Left lung (tissue), 10 donors: ENCODE data around the gene SDF4. TPM values are rescaled to one million over a fixed set of nuclear protein-coding genes. Genes with fewer than 3 reads are reported as not detected.
A peak's percentile ranks its signal among the peaks of the same experiment; 100 is the strongest.
"Not testable (repeated sequence)": the region's sequence is repeated elsewhere in the genome, so short reads cannot be mapped to it uniquely, and the experiment has no call there.

ENCODE experiments used
- ATAC-seq: fragments of 200-7000 bp; cut with Tn5 transposase; one replicate; pipeline ENCODE4 v1.9.1; 2020; ENCODE audit warnings: moderate library complexity
- DNase-seq, 4 donors: peaks; one replicate each; pipeline ENCODE4 v3.0.0-alpha.2; 2013 to 2020
- H3K27ac ChIP-seq, 2 donors: fragments of 200-600 bp; sonication (generic) in 1 of 2; one replicate each; pipeline versions ENCODE4 v1.5.0 to v1.8.0; 2020 to 2021
- H3K27me3 ChIP-seq, 2 donors: fragments of 200-600 bp; sonication (generic) in 1 of 2; one replicate each; pipeline versions ENCODE4 v1.5.0 to v1.8.0; 2020 to 2021
- H3K36me3 ChIP-seq, 2 donors: fragments of 200-600 bp; sonication (generic) in 1 of 2; one replicate each; pipeline versions ENCODE4 v1.5.0 to v1.8.0; 2020 to 2021
- H3K4me1 ChIP-seq, 2 donors: fragments of 200-600 bp; one replicate each; pipeline ENCODE4 v1.8.0; 2021
- H3K4me3 ChIP-seq, 2 donors: fragments of 200-600 bp; sonication (generic) in 1 of 2; one replicate each; pipeline versions ENCODE4 v1.5.0 to v1.8.0; 2020 to 2021; ENCODE audit warnings: mild to moderate bottlenecking in 1 of 2
- H3K9me3 ChIP-seq, 2 donors: fragments of 200-600 bp; sonication (generic) in 1 of 2; one replicate each; pipeline versions ENCODE4 v1.5.0 to v1.8.0; 2020 to 2021
- intact Hi-C, 2 donors: fragments of 100-400 bp; cut with DNase I; formaldehyde crosslinking; loops; one replicate each; pipeline versions ENCODE4 v1.11.2 to v1.14.2; 2022
- polyA plus RNA-seq, 6 donors: library from polyadenylated mRNA; unstranded; fragments of 120-200 nt; gene quantifications; one replicate each; pipeline ENCODE4 v1.2.1, GENCODE V29; 2013; ENCODE audit not compliant: insufficient read length in 6 of 6
- total RNA-seq, 2 donors: library from RNA; stranded (reverse); fragmentation: NEBNext Ultra II Directional; extraction: Animal tissue kit (Norgen Biotek cat#: 25700); gene quantifications; one replicate each; pipeline ENCODE4 v1.2.1, GENCODE V29; 2021
- TF ChIP-seq, protein P1 (sequence below), 2 donors: fragments of 200-600 bp; sonication (generic) in 1 of 2; IDR thresholded peaks; one replicate each; pipeline versions ENCODE4 v1.5.0 to v1.8.0; 2021; ENCODE audit warnings: antibody characterized with exemption in 2 of 2
- donor health status: DM: no; HTN: yes; CAD: no.
- donor health status: DM: no; HTN: no; CAD: no.

SDF4 gene
- total and polyA plus RNA-seq, 8 donors, result 86.7 to 166 (median 100) TPM

DNA sequence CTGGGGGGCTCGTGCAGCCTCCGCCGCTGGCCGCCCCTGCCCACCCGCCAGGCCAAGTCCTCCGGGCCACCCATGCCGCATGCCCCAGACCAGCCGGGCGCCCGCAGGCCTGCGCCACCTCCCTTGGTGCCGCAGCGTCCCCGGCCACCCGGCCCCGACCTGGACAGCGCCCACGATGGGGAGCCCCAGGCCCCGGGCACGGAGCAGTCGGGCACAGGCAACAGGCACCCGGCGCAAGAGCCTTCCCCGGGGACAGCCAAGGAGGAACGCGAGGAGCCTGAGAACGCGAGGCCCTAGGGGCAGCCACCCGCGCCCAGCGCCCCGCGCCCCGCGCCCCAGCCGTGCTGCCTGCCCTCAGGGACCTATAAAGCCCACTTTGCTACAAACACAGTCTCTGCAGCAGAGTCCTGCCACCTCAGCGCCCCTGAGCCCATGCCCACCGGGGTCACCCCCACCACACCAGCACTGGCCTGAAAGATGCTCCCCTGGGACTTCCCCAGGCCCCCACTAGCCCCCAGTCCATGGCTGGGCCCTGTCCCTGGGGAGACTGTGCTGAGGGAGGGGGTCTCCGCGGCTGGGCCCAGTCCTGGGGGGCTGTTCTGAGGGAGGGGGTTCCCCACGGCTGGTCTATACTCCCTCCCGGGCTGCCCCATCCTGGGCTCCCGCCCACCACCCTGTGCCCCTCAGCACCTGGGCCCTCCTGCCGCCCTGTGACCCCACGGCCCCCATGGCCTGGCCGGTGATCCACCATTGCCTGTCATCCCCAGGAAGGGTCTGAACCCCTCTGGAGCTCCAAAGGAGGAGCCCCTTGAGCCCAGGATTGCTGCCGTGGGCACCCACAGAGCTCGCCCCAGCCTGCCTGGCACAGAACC is 34.0 kb downstream of the SDF4 start:
- DNase-seq, result peak in 1 of 4 donors; percentile 69
- no peak for ATAC-seq
- Histone ChIP-seq H3K36me3 (no peaks in the 10 kb centered on the region), H3K4me1 (peaks cover 0 to 13% of the 10 kb centered on the region in 2 donors), H3K4me3 (no peak overlapping the region), H3K9me3 (peaks cover 0 to 17% of the 10 kb centered on the region in 2 donors), H3K27ac (no peak overlapping the region), H3K27me3 (peaks cover 0 to 40% of the 10 kb centered on the region in 2 donors)
- intact Hi-C loops, result no loop called here
- TF ChIP-seq, protein P1, sequence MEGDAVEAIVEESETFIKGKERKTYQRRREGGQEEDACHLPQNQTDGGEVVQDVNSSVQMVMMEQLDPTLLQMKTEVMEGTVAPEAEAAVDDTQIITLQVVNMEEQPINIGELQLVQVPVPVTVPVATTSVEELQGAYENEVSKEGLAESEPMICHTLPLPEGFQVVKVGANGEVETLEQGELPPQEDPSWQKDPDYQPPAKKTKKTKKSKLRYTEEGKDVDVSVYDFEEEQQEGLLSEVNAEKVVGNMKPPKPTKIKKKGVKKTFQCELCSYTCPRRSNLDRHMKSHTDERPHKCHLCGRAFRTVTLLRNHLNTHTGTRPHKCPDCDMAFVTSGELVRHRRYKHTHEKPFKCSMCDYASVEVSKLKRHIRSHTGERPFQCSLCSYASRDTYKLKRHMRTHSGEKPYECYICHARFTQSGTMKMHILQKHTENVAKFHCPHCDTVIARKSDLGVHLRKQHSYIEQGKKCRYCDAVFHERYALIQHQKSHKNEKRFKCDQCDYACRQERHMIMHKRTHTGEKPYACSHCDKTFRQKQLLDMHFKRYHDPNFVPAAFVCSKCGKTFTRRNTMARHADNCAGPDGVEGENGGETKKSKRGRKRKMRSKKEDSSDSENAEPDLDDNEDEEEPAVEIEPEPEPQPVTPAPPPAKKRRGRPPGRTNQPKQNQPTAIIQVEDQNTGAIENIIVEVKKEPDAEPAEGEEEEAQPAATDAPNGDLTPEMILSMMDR (IDR thresholded peaks at IDR 0.05), result no peak

GRCh38 chr1:1197188-1197500 is 34.7 kb downstream of the SDF4 start:
- TF ChIP-seq, protein P1 (IDR thresholded peaks at IDR 0.05), result no peak

GRCh38 chr1:1196431-1197187 is 35.2 kb downstream of the SDF4 start:
- ATAC-seq (no peak), DNase-seq (peak in 1 of 4 donors; percentile 53)
- H3K36me3 ChIP-seq, result no peaks in the 10 kb centered on the region
- H3K9me3 ChIP-seq, result peaks cover 0 to 17% of the 10 kb centered on the region in 2 donors
- peaks cover 0 to 38% of the 10 kb centered on the region in 2 donors for H3K27me3 ChIP-seq
- peaks cover 0 to 13% of the 10 kb centered on the region in 2 donors for H3K4me1 ChIP-seq
- no peak overlapping the region for H3K4me3 ChIP-seq
- intact Hi-C loops, result no loop called here
- TF ChIP-seq, protein P1 (IDR thresholded peaks at IDR 0.05), result no peak
- H3K27ac ChIP-seq, result no peak overlapping the region

More at GRCh38 chr1:1197188-1197500, 34.7 kb downstream of the SDF4 start:
- Histone ChIP-seq H3K9me3 (peaks cover 0 to 17% of the 10 kb centered on the region in 2 donors), H3K27ac (no peak overlapping the region), H3K36me3 (no peaks in the 10 kb centered on the region), H3K27me3 (peaks cover 0 to 38% of the 10 kb centered on the region in 2 donors), H3K4me3 (no peak overlapping the region), H3K4me1 (peaks cover 0 to 13% of the 10 kb centered on the region in 2 donors)
- ATAC-seq (no peak), DNase-seq (no peak)
- intact Hi-C loops, result no loop called here

GRCh38 chr1:1195726-1196125 is 36.1 kb downstream of the SDF4 start:
- intact Hi-C loops, H3K4me3 ChIP-seq, H3K27ac ChIP-seq, H3K36me3 ChIP-seq, ATAC-seq, H3K4me1 ChIP-seq: not testable (repeated sequence)
- Histone ChIP-seq H3K9me3 (peaks cover 0 to 17% of the 10 kb centered on the region in 2 donors), H3K27me3 (peaks cover 0 to 29% of the 10 kb centered on the region in 2 donors)
- DNase-seq, result peak in 1 of 4 donors; percentile 17

- ATAC-seq, result no peak
- DNase-seq, result no peak
- Histone ChIP-seq H3K27me3 (peaks cover 0 to 19% of the 10 kb centered on the region in 2 donors), H3K27ac (no peak overlapping the region), H3K36me3 (no peaks in the 10 kb centered on the region), H3K9me3 (peaks cover 0 to 17% of the 10 kb centered on the region in 2 donors), H3K4me3 (no peak overlapping the region), H3K4me1 (no peaks in the 10 kb centered on the region)
- intact Hi-C loops, result no loop called here
- TF ChIP-seq, protein P1 (IDR thresholded peaks at IDR 0.05), result no peak
These were observed 37.1 kb downstream of the SDF4 start for GRCh38 chr1:1194723-1195122.
